ENCODE results near the gene PTBP1. TPM values are rescaled to one million over a fixed set of nuclear protein-coding genes. Genes with fewer than 3 reads are reported as not detected.

The PTBP1 gene
- total and polyA plus RNA-seq, 2 donors (not counting 3 experiments of a cell fraction or from before 2014, with no cell fraction given): 382 to 623 TPM

DNA sequence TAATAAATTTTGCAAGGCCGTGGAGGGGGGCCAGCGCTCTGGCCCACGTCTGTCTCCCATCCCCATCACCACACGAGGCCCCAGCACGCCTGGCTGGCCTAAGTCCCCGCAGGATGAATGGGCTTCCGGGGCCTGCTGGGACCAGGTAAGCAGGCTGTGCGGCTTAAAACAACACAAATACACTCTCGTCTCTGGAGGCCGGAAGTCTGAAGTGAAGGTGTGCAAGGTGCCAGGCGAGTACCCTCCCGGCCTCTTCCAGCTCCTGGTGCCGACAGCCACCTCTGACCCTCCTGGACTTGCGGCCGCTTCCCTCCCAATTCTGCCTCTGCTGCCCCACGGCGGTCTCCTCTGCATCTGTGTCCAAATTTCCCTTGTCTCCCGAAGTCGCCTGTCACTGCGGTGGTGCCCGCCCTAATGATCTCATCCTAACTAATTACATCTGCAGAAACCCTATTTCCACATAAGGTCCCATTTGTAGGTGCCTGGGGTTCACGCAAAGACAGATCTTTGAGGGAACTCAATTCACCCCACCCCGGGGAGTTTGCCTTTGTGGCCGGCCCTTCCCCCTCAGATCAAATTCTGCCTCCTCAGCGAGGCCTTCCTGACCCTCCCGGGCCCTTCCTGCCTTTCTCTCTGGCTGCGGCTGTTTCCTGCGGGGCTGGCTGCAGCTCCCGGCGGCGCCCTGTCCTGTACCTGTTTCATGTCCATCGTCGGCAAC is 8.1 kb upstream of the PTBP1 start:
- Histone ChIP-seq H4K20me1 (replicated peaks; ENCODE audit: control insufficient read depth, extremely low read depth, insufficient read depth, low read length) (no peaks in the 10 kb centered on the region), H3K4me3 (replicated peaks in 1 of 3; ENCODE audit: insufficient read depth in 1 of 3, low read depth in 1 of 3, low read length in 3 of 3) (peak overlapping the region in 1 of 3 experiments; percentile 10), H3K9me3 (replicated peaks; ENCODE audit: control insufficient read depth, insufficient read depth, low read length) (no peaks in the 10 kb centered on the region), H3K9me1 (replicated peaks; ENCODE audit: control insufficient read depth, extremely low read depth, insufficient read depth, low read length) (no peaks in the 10 kb centered on the region), H3K27ac (ENCODE audit: insufficient read depth, low read depth, low read length) (peak overlapping the region; percentile 80), H3K27me3 (ENCODE audit: control insufficient read depth in 2 of 2, insufficient read depth in 2 of 2, low read length in 2 of 2) (no peaks in the 10 kb centered on the region), H2AFZ (ENCODE audit: low read depth, low read length) (peak overlapping the region; percentile 61), H3K9ac (replicated peaks; ENCODE audit: extremely low read depth, insufficient read depth, low read length) (peak overlapping the region; percentile 56), H3K79me2 (ENCODE audit: control insufficient read depth, insufficient read depth, low read length) (peaks cover 5% of the 10 kb centered on the region), H3K4me1 (ENCODE audit: control insufficient read depth, extremely low read depth, insufficient read depth, low read length) (peaks cover 33% of the 10 kb centered on the region), H3K4me2 (ENCODE audit: insufficient read depth, low read length) (peak overlapping the region; percentile 71), H3K36me3 (ENCODE audit: control insufficient read depth in 2 of 2, extremely low read depth in 1 of 2, insufficient read depth in 2 of 2, low read length in 2 of 2) (no peaks in the 10 kb centered on the region)
- ChIA-PET CTCF (interaction anchor here (1.0 to 1.3 kb wide), 3 partner anchors 12 to 19 kb away, joined by 3 to 9 read pairs (median 4); no protein-coding TSS in a partner anchor), POLR2A (interaction anchor here (1.0 kb wide), 1 partner anchor 13 kb away, joined by 3 read pairs; no protein-coding TSS in a partner anchor)
- intact Hi-C loops (cut with micrococcal nuclease) (loop anchor here (1.0 to 2.0 kb wide), 2 partner anchors 8 to 18 kb away; partner anchors contain the start of gene PTBP1), dilution Hi-C loops (cut with MboI; ENCODE audit: extremely low pct_ligation_motif_present, low sequenced_read_pairs) (no loop called here)
- peak; percentile 96 for FAIRE-seq
- peak; percentile 69 for DNase-seq (ENCODE audit: low read depth, low spot score)
- BruUV-seq (replicated peaks): no TSS peak
- TF ChIP-seq, protein P1, sequence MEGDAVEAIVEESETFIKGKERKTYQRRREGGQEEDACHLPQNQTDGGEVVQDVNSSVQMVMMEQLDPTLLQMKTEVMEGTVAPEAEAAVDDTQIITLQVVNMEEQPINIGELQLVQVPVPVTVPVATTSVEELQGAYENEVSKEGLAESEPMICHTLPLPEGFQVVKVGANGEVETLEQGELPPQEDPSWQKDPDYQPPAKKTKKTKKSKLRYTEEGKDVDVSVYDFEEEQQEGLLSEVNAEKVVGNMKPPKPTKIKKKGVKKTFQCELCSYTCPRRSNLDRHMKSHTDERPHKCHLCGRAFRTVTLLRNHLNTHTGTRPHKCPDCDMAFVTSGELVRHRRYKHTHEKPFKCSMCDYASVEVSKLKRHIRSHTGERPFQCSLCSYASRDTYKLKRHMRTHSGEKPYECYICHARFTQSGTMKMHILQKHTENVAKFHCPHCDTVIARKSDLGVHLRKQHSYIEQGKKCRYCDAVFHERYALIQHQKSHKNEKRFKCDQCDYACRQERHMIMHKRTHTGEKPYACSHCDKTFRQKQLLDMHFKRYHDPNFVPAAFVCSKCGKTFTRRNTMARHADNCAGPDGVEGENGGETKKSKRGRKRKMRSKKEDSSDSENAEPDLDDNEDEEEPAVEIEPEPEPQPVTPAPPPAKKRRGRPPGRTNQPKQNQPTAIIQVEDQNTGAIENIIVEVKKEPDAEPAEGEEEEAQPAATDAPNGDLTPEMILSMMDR (IDR thresholded peaks at IDR 0.05; ENCODE audit: extremely low read depth in 1 of 2, insufficient read depth in 1 of 2, low read depth in 1 of 2, low read length in 2 of 2): no peak
- TF ChIP-seq POLR2AphosphoS5 (IDR thresholded peaks at IDR 0.05; ENCODE audit: insufficient read depth, low read depth, low read length) (peak; percentile 57), POLR2A (IDR thresholded peaks at IDR 0.05; ENCODE audit: low read depth, low read length) (peak; percentile 24)

DNA sequence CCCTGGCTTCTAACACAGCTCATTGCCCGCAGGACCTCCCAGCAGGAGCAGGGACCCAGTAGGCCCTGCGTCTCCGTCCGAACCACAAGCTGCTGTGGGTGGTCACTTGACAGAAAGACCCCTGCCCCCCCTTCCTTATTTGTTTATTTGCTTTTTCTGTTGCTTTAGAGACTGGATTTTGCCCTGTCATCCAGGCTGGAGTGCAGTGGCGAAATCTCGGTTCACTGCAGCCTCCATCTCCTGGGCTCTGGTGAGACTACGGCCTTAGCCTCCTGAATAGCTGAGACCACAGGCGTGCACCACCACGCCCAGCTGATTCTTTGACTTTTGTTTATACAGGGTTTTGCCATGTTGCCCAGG is 7.6 kb upstream of the PTBP1 start:
- FAIRE-seq: no peak
- peak overlapping the region; percentile 56 for H3K9ac ChIP-seq (replicated peaks; ENCODE audit: extremely low read depth, insufficient read depth, low read length)
- no peaks in the 10 kb centered on the region for H3K36me3 ChIP-seq (ENCODE audit: control insufficient read depth in 2 of 2, extremely low read depth in 1 of 2, insufficient read depth in 2 of 2, low read length in 2 of 2)
- H3K4me3 ChIP-seq (replicated peaks in 1 of 3; ENCODE audit: insufficient read depth in 1 of 3, low read depth in 1 of 3, low read length in 3 of 3): no peak overlapping the region
- TF ChIP-seq FOS (IDR thresholded peaks at IDR 0.05; ENCODE audit: borderline replicate concordance, insufficient read depth, low read length) (no peak), GATA2 (IDR thresholded peaks at IDR 0.05; ENCODE audit: insufficient read depth, insufficient read length, low read depth, low read length) (no peak), JUN (IDR thresholded peaks at IDR 0.05; ENCODE audit: borderline replicate concordance, insufficient read depth, insufficient read length, low read depth) (no peak), EZH2 (IDR thresholded peaks at IDR 0.05; ENCODE audit: borderline replicate concordance, low read depth, low read length, severe bottlenecking) (no peak), POLR2A (IDR thresholded peaks at IDR 0.05; ENCODE audit: low read depth, low read length) (no peak), POLR2AphosphoS5 (IDR thresholded peaks at IDR 0.05; ENCODE audit: insufficient read depth, low read depth, low read length) (no peak), MYC (IDR thresholded peaks at IDR 0.05; ENCODE audit: low read depth, low read length) (no peak)
- TF ChIP-seq, protein P1 (IDR thresholded peaks at IDR 0.05; ENCODE audit: extremely low read depth in 1 of 2, insufficient read depth in 1 of 2, low read depth in 1 of 2, low read length in 2 of 2): no peak
- TF ChIP-seq, protein P2, sequence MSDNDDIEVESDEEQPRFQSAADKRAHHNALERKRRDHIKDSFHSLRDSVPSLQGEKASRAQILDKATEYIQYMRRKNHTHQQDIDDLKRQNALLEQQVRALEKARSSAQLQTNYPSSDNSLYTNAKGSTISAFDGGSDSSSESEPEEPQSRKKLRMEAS (IDR thresholded peaks at IDR 0.05; ENCODE audit: insufficient read depth, insufficient read length): no peak
- H4K20me1 ChIP-seq (replicated peaks; ENCODE audit: control insufficient read depth, extremely low read depth, insufficient read depth, low read length): no peaks in the 10 kb centered on the region
- no peaks in the 10 kb centered on the region for H3K27me3 ChIP-seq (ENCODE audit: control insufficient read depth in 2 of 2, insufficient read depth in 2 of 2, low read length in 2 of 2)
- intact Hi-C loops (cut with micrococcal nuclease): loop anchor here (1.0 to 10.0 kb wide), 4 partner anchors 7 to 455 kb away; partner anchors contain the start of genes ATP5F1D, MIDN and PTBP1
- peak overlapping the region; percentile 80 for H3K27ac ChIP-seq (ENCODE audit: insufficient read depth, low read depth, low read length)
- H3K9me3 ChIP-seq (replicated peaks; ENCODE audit: control insufficient read depth, insufficient read depth, low read length): no peaks in the 10 kb centered on the region
- H3K4me2 ChIP-seq (ENCODE audit: insufficient read depth, low read length): peak overlapping the region; percentile 71
- peaks cover 1% of the 10 kb centered on the region for H3K79me2 ChIP-seq (ENCODE audit: control insufficient read depth, insufficient read depth, low read length)
- CTCF ChIA-PET: interaction anchor here (1.0 to 1.3 kb wide), 2 partner anchors 14 to 20 kb away, joined by 4 to 9 read pairs; no protein-coding TSS in a partner anchor
- no peak for DNase-seq (ENCODE audit: low read depth, low spot score)
- dilution Hi-C loops (cut with MboI; ENCODE audit: extremely low pct_ligation_motif_present, low sequenced_read_pairs): no loop called here
- peak overlapping the region; percentile 61 for H2AFZ ChIP-seq (ENCODE audit: low read depth, low read length)
- no TSS peak for BruUV-seq (replicated peaks)
- H3K9me1 ChIP-seq (replicated peaks; ENCODE audit: control insufficient read depth, extremely low read depth, insufficient read depth, low read length): no peaks in the 10 kb centered on the region
- peaks cover 28% of the 10 kb centered on the region for H3K4me1 ChIP-seq (ENCODE audit: control insufficient read depth, extremely low read depth, insufficient read depth, low read length)
- POLR2A ChIA-PET: interaction anchor here (1.0 kb wide), 1 partner anchor 12 kb away, joined by 3 read pairs; no protein-coding TSS in a partner anchor

All from endothelial cell of umbilical vein (primary cell).